Body of pancreas (tissue), 4 donors: ENCODE results near the gene MAPKAPK2. TPM values are rescaled to one million over a fixed set of nuclear protein-coding genes. Genes with fewer than 3 reads are reported as not detected.

ENCODE experiments used
- ATAC-seq: fragments of 150-250 bp; one replicate; pipeline ENCODE4 v1.9.1; 2016
- DNase-seq, 4 donors: peaks; one replicate each; pipeline ENCODE4 v3.0.0-alpha.2; 2019
- H3K27ac ChIP-seq, 4 donors: fragments of 200-600 bp; sonication (generic); 1 replicate in 3 of 4; 2 replicates in 1 of 4; pipeline versions ENCODE4 v1.5.1 to v1.6.1; 2016 to 2019; ENCODE audit warnings: mild to moderate bottlenecking in 1 of 4, mixed read lengths in 1 of 4, moderate library complexity in 1 of 4
- H3K27me3 ChIP-seq, 2 donors: fragments of 200-600 bp; sonication (generic); one replicate each; pipeline ENCODE4 v1.6.0; 2016; ENCODE audit warnings: mild to moderate bottlenecking in 1 of 2
- H3K36me3 ChIP-seq, 2 donors: fragments of 200-600 bp; sonication (generic); replicated peaks in 1 of 2; 2 replicates each; pipeline ENCODE4 v1.5.1; 2016; ENCODE audit warnings: low read depth in 2 of 2; ENCODE audit not compliant: insufficient read depth in 1 of 2
- H3K4me1 ChIP-seq: fragments of 200-600 bp; sonication (generic); one replicate; pipeline ENCODE4 v1.6.0; 2016
- H3K4me3 ChIP-seq, 2 donors: fragments of 200-600 bp; sonication (generic); 1 replicate in 1 of 2; 2 replicates in 1 of 2; pipeline ENCODE4 v1.5.1; 2016 to 2019
- H3K9me3 ChIP-seq, 3 donors: fragments of 200-600 bp; sonication (generic); 1 replicate in 2 of 3; 2 replicates in 1 of 3; pipeline ENCODE4 v1.5.1; 2016
- POLR2A ChIP-seq, 3 donors: fragments of 450-650 bp; IDR thresholded peaks; one replicate each; pipeline ENCODE4 v1.6.1; 2016; ENCODE audit warnings: antibody characterized with exemption in 3 of 3, mild to moderate bottlenecking in 2 of 3
- WGBS, 2 donors: methylation state at CpG; one replicate each; pipeline ENCODE4 v1.1.5; 2017; 5-methylcytosine and 5-hydroxymethylcytosine counted together
- intact Hi-C: fragments of 100-400 bp; cut with DNase I; formaldehyde crosslinking; loops from one replicate; pipeline ENCODE4 v1.15.1; 2023
- total RNA-seq, 2 donors: library from RNA; depleted of rRNA; stranded (reverse); fragments of >200 nt; gene quantifications; one replicate each; pipeline ENCODE4 v1.1.0, GENCODE V29; 2016
- TF ChIP-seq, protein P1 (sequence below), 7 experiments: fragments of 450-650 bp in 4 of 7; fragments of 200-600 bp in 3 of 7; sonication (generic) in 3 of 7; IDR thresholded peaks; one replicate each; pipeline ENCODE4 v1.5.1; 2016 to 2019; ENCODE audit warnings: antibody characterized with exemption in 7 of 7

MAPKAPK2 gene
- total RNA-seq, 2 donors from 2014 or later = 29.1 to 46.5 TPM

- no peak for DNase-seq
These were observed 44.3 kb downstream of the MAPKAPK2 start for GRCh38 chr1:206729050-206729449.

DNA sequence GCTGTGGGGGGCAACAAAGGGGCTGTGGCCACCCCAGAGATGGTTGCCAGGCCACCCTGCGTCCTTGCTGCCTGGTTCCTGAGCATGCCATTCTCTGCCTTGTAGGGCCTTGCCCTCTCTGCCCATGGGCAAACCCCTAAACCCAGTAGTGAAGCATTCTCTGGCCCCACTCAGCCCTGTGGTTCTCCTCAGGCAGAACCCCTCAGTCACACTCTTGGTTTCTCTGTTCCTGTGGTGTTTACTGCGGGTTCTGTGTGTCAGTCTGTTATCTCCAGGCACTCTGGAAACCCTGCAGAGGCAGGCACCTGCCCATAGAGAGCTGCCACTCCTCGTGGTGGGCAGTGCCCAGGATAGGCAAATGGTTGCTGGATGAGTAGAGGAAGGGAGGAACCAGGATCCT, 44.8 kb downstream of the MAPKAPK2 start:
- no peak overlapping the region for H3K27ac ChIP-seq
- no peaks in the 10 kb centered on the region for H3K9me3 ChIP-seq
- intact Hi-C loops = no loop called here
- 89 to 90% methylated on average over 3 of the region's 3 CpGs for WGBS, 2 donors
- H3K27me3 ChIP-seq = no peaks in the 10 kb centered on the region
- peaks cover 6 to 29% of the 10 kb centered on the region in 2 donors for H3K36me3 ChIP-seq
- TF ChIP-seq, protein P1, sequence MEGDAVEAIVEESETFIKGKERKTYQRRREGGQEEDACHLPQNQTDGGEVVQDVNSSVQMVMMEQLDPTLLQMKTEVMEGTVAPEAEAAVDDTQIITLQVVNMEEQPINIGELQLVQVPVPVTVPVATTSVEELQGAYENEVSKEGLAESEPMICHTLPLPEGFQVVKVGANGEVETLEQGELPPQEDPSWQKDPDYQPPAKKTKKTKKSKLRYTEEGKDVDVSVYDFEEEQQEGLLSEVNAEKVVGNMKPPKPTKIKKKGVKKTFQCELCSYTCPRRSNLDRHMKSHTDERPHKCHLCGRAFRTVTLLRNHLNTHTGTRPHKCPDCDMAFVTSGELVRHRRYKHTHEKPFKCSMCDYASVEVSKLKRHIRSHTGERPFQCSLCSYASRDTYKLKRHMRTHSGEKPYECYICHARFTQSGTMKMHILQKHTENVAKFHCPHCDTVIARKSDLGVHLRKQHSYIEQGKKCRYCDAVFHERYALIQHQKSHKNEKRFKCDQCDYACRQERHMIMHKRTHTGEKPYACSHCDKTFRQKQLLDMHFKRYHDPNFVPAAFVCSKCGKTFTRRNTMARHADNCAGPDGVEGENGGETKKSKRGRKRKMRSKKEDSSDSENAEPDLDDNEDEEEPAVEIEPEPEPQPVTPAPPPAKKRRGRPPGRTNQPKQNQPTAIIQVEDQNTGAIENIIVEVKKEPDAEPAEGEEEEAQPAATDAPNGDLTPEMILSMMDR (IDR thresholded peaks at IDR 0.05) = no peak
- no peak for TF ChIP-seq POLR2A (IDR thresholded peaks at IDR 0.05)
- ATAC-seq (no peak), DNase-seq (no peak)
- no peak overlapping the region for H3K4me3 ChIP-seq
- peaks cover 34% of the 10 kb centered on the region for H3K4me1 ChIP-seq

More at GRCh38 chr1:206729050-206729449, 44.3 kb downstream of the MAPKAPK2 start:
- TF ChIP-seq, protein P1 (IDR thresholded peaks at IDR 0.05) = no peak
- TF ChIP-seq POLR2A (IDR thresholded peaks at IDR 0.05) = no peak
- H3K27ac ChIP-seq = no peak overlapping the region
- no peak overlapping the region for H3K4me3 ChIP-seq
- H3K36me3 ChIP-seq = peaks cover 6 to 29% of the 10 kb centered on the region in 2 donors
- 94 to 99% methylated on average over 6 of the region's 6 CpGs for WGBS, 2 donors
- H3K9me3 ChIP-seq = no peaks in the 10 kb centered on the region
- ATAC-seq = no peak
- H3K4me1 ChIP-seq = peaks cover 38% of the 10 kb centered on the region
- intact Hi-C loops = no loop called here
- H3K27me3 ChIP-seq = no peaks in the 10 kb centered on the region

DNA sequence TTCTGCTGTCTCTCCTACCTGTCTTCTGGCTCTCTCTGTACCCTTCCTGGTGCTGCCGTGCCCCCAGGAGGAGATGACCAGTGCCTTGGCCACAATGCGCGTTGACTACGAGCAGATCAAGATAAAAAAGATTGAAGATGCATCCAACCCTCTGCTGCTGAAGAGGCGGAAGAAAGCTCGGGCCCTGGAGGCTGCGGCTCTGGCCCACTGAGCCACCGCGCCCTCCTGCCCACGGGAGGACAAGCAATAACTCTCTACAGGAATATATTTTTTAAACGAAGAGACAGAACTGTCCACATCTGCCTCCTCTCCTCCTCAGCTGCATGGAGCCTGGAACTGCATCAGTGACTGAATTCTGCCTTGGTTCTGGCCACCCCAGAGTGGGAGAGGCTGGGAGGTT, 47.8 kb downstream of the MAPKAPK2 start:
- intact Hi-C loops = loop anchor here (5.0 kb wide), 1 partner anchor 170 kb away; no protein-coding TSS in a partner anchor
- Histone ChIP-seq H3K27me3 (no peaks in the 10 kb centered on the region), H3K4me1 (peaks cover 16% of the 10 kb centered on the region), H3K27ac (no peak overlapping the region), H3K36me3 (peaks cover 6 to 29% of the 10 kb centered on the region in 2 donors), H3K9me3 (no peaks in the 10 kb centered on the region), H3K4me3 (no peak overlapping the region)
- DNase-seq (no peak), ATAC-seq (no peak)
- 90 to 93% methylated on average over 11 of the region's 11 CpGs for WGBS, 2 donors
- no peak for TF ChIP-seq POLR2A (IDR thresholded peaks at IDR 0.05)
- TF ChIP-seq, protein P1 (IDR thresholded peaks at IDR 0.05) = no peak

- Histone ChIP-seq H3K36me3 (peaks cover 6 to 29% of the 10 kb centered on the region in 2 donors), H3K4me3 (no peak overlapping the region), H3K27ac (no peak overlapping the region), H3K9me3 (no peaks in the 10 kb centered on the region), H3K27me3 (no peaks in the 10 kb centered on the region), H3K4me1 (peaks cover 18% of the 10 kb centered on the region)
- ATAC-seq (no peak), DNase-seq (no peak)
- 80 to 84% methylated on average over 11 of the region's 11 CpGs for WGBS, 2 donors
- TF ChIP-seq, protein P1 (IDR thresholded peaks at IDR 0.05) = no peak
- no peak for TF ChIP-seq POLR2A (IDR thresholded peaks at IDR 0.05)
- intact Hi-C loops = loop anchor here (5.0 kb wide), 1 partner anchor 169 kb away; no protein-coding TSS in a partner anchor
These were observed 48.3 kb downstream of the MAPKAPK2 start for GRCh38 chr1:206732992-206733391.

- H3K27ac ChIP-seq = no peak overlapping the region
- intact Hi-C loops = loop anchor here (5.0 kb wide), 1 partner anchor 168 kb away; no protein-coding TSS in a partner anchor
- H3K27me3 ChIP-seq = no peaks in the 10 kb centered on the region
- 41 to 65% methylated on average over 5 to 9 of the region's 9 CpGs for WGBS, 2 donors
- ATAC-seq (peak; percentile 55), DNase-seq (peak; percentile 42 to 69 (median 60))
- peaks cover 24% of the 10 kb centered on the region for H3K4me1 ChIP-seq
- H3K36me3 ChIP-seq = peaks cover 6 to 25% of the 10 kb centered on the region in 2 donors
- no peaks in the 10 kb centered on the region for H3K9me3 ChIP-seq
- TF ChIP-seq, protein P1 (IDR thresholded peaks at IDR 0.05) = peak; percentile 44 to 75 (median 53)
- TF ChIP-seq POLR2A (IDR thresholded peaks at IDR 0.05) = no peak
- H3K4me3 ChIP-seq = no peak overlapping the region
These were observed 49.9 kb downstream of the MAPKAPK2 start for GRCh38 chr1:206734499-206735142.
